Right lobe of liver (tissue), 6 donors: Measurements from ENCODE around the gene TPSD1. TPM values are rescaled to one million over a fixed set of nuclear protein-coding genes. Genes with fewer than 3 reads are reported as not detected.
"Not testable (repeated sequence)": the region's sequence is repeated elsewhere in the genome, so short reads cannot be mapped to it uniquely, and the experiment has no call there.

Source experiments
- ATAC-seq, 4 donors: fragments of 200-7000 bp; cut with Tn5 transposase; one replicate each; pipeline ENCODE4 v1.9.1; 2020; ENCODE audit warnings: mild to moderate bottlenecking in 4 of 4, moderate library complexity in 4 of 4
- DNase-seq, 3 donors: peaks; one replicate each; pipeline ENCODE4 v3.0.0-alpha.2; 2020
- H3K27ac ChIP-seq, 3 donors: fragments of 200-600 bp; one replicate each; pipeline ENCODE4 v1.8.0; 2022
- H3K27me3 ChIP-seq, 2 donors: fragments of 200-600 bp; one replicate each; pipeline ENCODE4 v1.8.0; 2022
- H3K36me3 ChIP-seq, 4 donors: fragments of 200-600 bp; sonication (generic) in 1 of 4; one replicate each; pipeline versions ENCODE4 v1.5.1 to v1.8.0; 2017 to 2022; ENCODE audit warnings: control low read depth in 1 of 4
- H3K4me1 ChIP-seq, 4 donors: fragments of 200-600 bp; sonication (generic) in 1 of 4; one replicate each; pipeline versions ENCODE4 v1.5.1 to v1.8.0; 2017 to 2022; ENCODE audit warnings: control low read depth in 1 of 4
- H3K4me3 ChIP-seq, 3 donors: fragments of 200-600 bp; one replicate each; pipeline ENCODE4 v1.8.0; 2022
- H3K9me3 ChIP-seq, 4 donors: fragments of 200-600 bp; sonication (generic) in 1 of 4; one replicate each; pipeline versions ENCODE4 v1.5.1 to v1.8.0; 2017 to 2022; ENCODE audit warnings: control low read depth in 1 of 4
- POLR2A ChIP-seq: fragments of 450-650 bp; IDR thresholded peaks from one replicate; pipeline ENCODE4 v1.6.1; 2017; ENCODE audit warnings: antibody characterized with exemption, mild to moderate bottlenecking
- WGBS: methylation state at CpG from one replicate; pipeline ENCODE4 v1.1.6; 2018; ENCODE audit warnings: low coverage, low lambda C conversion rate; ENCODE audit not compliant: insufficient coverage; ENCODE audit errors: missing lambda C conversion rate; 5-methylcytosine and 5-hydroxymethylcytosine counted together
- intact Hi-C, 2 donors: fragments of 100-400 bp; cut with DNase I; formaldehyde crosslinking; loops; one replicate each; pipeline versions ENCODE4 v1.11.2 to v1.14.1; 2022
- total RNA-seq, 6 experiments: library from RNA; depleted of rRNA in 2 of 6; stranded (reverse); fragments of >200 nt in 2 of 6; fragmentation: NEBNext Ultra II Directional in 3 of 6; extraction: Animal tissue kit (Norgen Biotek cat#: 25700) in 3 of 6; gene quantifications; one replicate each; pipeline versions ENCODE4 v1.1.0 to v1.2.4, GENCODE V29; 2016 to 2023
- TF ChIP-seq, protein P1 (sequence below), 4 donors: fragments of 200-600 bp in 3 of 4; fragments of 450-650 bp in 1 of 4; IDR thresholded peaks; one replicate each; pipeline versions ENCODE4 v1.5.1 to v1.8.0; 2016 to 2022; ENCODE audit warnings: antibody characterized with exemption in 4 of 4, mild to moderate bottlenecking in 2 of 4
- donor health status: DM: no; HTN: yes; CAD: no.
- donor health status: DM: no; HTN: no; CAD: no.
- donor health status: DM: no; HTN: no; CAD: no.
- donor health status: DM: no; HTN: yes; CAD: no.
- donor health status: DM: no; HTN: yes; CAD: no.

Gene TPSD1
- total RNA-seq, 6 experiments from 2014 or later: not detected

DNA sequence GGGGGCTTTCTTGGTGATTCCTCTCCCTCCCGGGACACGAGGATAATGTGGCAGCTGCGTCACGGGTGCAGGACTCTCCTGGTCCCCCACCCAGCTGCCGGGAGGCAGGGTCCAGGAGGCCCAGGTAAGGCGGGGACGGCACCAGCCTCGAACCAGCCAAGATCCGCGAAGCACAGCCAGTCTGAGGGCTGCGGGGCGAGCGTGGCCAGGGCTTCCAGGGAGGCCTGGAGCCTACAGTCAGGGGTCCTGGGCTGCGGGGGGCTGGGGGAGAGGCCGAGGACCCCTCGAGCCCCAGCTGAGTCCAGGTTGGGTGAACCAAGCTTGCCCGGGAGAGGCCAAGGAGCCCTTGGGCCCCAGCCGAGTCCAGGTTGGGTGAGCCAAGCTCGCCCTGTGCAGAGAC lies 10.0 kb downstream of the TPSD1 start:
- DNase-seq (no peak), ATAC-seq (no peak)
- no peaks in the 10 kb centered on the region for H3K4me1 ChIP-seq
- H3K9me3 ChIP-seq: no peaks in the 10 kb centered on the region
- WGBS: 61% methylated on average over 3 of the region's 19 CpGs
- H3K27me3 ChIP-seq: peaks cover 0 to 5% of the 10 kb centered on the region in 2 donors
- no peaks in the 10 kb centered on the region for H3K36me3 ChIP-seq
- H3K27ac ChIP-seq: no peak overlapping the region
- H3K4me3 ChIP-seq: no peak overlapping the region
- TF ChIP-seq, protein P1, sequence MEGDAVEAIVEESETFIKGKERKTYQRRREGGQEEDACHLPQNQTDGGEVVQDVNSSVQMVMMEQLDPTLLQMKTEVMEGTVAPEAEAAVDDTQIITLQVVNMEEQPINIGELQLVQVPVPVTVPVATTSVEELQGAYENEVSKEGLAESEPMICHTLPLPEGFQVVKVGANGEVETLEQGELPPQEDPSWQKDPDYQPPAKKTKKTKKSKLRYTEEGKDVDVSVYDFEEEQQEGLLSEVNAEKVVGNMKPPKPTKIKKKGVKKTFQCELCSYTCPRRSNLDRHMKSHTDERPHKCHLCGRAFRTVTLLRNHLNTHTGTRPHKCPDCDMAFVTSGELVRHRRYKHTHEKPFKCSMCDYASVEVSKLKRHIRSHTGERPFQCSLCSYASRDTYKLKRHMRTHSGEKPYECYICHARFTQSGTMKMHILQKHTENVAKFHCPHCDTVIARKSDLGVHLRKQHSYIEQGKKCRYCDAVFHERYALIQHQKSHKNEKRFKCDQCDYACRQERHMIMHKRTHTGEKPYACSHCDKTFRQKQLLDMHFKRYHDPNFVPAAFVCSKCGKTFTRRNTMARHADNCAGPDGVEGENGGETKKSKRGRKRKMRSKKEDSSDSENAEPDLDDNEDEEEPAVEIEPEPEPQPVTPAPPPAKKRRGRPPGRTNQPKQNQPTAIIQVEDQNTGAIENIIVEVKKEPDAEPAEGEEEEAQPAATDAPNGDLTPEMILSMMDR (IDR thresholded peaks at IDR 0.05): no peak
- TF ChIP-seq POLR2A: no peak
- intact Hi-C loops: no loop called here

DNA sequence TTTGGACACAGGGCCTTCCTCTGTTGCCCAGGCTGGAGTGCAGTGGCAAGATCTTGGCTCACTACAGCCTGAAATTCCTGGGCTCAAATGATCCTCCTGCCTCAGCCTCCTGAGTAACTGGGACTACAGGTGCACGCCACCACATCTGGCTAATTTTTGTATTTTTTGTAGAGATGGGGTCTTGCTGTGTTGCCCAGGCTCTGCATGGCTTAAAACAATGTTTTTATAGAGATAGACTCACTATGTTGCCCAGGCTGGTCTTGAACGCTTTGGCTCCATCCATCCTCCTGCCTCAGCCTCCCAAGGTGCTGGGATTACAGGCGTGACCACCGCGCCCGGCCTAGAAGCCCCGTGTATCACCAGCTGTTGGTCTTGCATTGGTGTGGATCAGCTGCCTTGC lies 13.5 kb downstream of the TPSD1 start:
- H3K27me3 ChIP-seq, H3K9me3 ChIP-seq, ATAC-seq, DNase-seq, H3K4me1 ChIP-seq, intact Hi-C loops, H3K4me3 ChIP-seq, H3K36me3 ChIP-seq, H3K27ac ChIP-seq: not testable (repeated sequence)
- no CpG with 5 or more reads among the region's 7 CpGs for WGBS

DNA sequence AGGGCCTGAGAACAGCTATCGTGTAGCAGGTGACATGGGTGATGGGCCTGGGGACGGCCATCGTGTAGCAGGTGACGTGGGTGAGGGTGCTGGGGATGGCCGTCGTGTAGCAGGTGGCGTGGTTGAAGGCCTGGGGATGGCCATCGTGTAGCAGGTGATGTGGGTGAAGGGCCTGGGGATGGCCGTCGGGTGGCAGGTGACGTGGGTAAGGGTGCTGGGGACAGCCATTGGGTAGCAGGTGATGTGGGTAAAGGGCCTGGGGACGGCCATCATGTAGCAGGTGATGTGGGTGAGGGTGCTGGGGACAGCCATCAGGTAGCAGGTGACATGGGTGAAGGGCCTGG lies 15.5 kb downstream of the TPSD1 start:
- ATAC-seq (no peak), DNase-seq (no peak)
- Histone ChIP-seq H3K4me1 (no peaks in the 10 kb centered on the region), H3K27ac (no peak overlapping the region), H3K9me3 (no peaks in the 10 kb centered on the region), H3K27me3 (no peaks in the 10 kb centered on the region), H3K4me3 (no peak overlapping the region), H3K36me3 (no peaks in the 10 kb centered on the region)
- intact Hi-C loops: no loop called here
- TF ChIP-seq POLR2A: no peak
- TF ChIP-seq, protein P1 (IDR thresholded peaks at IDR 0.05): no peak
- WGBS: 84% methylated on average over 12 of the region's 12 CpGs

DNA sequence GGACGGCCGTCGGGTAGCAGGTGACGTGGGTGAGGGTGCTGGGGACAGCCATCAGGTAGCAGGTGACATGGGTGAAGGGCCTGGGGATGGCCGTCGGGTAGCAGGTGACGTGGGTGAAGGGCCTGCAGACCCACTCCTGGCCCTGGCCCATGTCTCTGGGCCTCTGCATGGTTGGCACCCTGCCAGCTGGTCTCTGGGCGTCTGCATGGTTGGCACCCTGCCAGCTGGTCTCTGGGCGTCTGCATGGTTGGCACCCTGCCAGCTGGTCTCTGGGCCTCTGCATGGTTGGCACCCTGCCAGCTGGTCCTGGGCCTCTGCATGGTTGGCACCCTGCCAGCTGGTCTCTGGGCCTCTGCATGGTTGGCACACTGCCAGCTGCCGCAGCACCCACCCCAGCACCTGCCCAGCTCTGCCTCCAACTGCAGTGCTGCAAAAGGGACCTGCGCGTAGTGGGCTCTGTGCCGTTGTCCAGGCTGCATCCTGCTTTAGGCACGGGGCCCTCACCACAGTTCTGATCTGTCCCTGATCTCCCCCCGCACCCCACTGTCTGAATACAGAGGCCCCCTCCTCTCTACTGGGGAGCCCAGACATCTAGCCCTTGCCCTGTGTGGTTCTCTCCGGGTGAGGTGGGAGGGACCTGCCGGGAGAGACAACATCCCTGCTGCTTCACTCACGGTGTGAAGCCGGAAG lies 16.0 kb downstream of the TPSD1 start:
- H3K4me3 ChIP-seq, H3K9me3 ChIP-seq, H3K27ac ChIP-seq, intact Hi-C loops, H3K36me3 ChIP-seq, H3K4me1 ChIP-seq, H3K27me3 ChIP-seq: not testable (repeated sequence)
- 88% methylated on average over 4 of the region's 19 CpGs for WGBS
- DNase-seq (peak in 1 of 3 donors; percentile 57), ATAC-seq (peak in 2 of 4 donors; percentile 27 to 31)

DNA sequence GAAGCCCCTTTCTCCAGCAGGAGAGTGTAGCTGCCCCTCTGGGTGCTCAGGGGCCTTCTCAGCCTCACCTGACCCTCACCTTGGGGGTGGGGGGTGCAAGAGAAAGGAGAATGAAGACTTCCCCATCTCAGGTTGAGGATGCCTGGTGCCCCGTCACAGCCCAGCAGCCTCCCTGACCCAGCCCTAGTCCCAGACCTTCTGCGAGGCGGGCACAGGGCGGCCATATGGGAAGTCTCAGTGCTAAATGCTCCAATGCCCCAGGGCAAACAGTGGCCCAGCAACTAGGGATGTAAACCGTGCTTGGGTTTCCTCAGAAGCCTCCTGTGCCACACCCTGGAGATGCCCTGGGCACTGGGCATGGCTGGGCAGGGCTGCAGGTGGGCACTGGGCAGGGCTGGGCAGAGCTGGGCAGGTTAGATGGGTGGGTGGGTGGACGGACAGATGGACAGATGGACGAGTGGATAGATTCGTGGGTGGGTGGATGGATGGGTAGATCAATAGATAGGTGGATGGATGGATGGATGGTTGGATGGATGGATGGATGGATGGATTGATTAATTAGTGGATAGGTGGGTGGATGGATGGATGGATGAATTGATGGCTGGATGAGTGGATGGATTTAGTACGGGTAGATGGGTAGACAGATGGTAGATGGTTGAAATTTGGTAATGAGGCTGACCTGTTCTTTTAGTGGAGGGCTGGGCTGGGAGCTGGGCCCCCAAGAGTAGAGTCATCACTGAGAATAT lies 16.8 kb downstream of the TPSD1 start:
- TF ChIP-seq, protein P1 (IDR thresholded peaks at IDR 0.05): no peak
- TF ChIP-seq POLR2A: no peak
- no peak for DNase-seq

More for the DNA sequence above, 16.8 kb downstream of the TPSD1 start:
- Histone ChIP-seq H3K27ac (no peak overlapping the region), H3K4me1 (no peaks in the 10 kb centered on the region), H3K27me3 (no peaks in the 10 kb centered on the region), H3K9me3 (no peaks in the 10 kb centered on the region), H3K36me3 (no peaks in the 10 kb centered on the region), H3K4me3 (no peak overlapping the region)
- WGBS: 73% methylated on average over 5 of the region's 9 CpGs
- ATAC-seq: peak in 1 of 4 donors; percentile 18
- intact Hi-C loops: no loop called here
